C4-2B (cell line): Measurements from ENCODE around the gene PRSS53.

ENCODE experiments used
- H3K27ac ChIP-seq: fragments of 450-650 bp; 2 replicates; pipeline ENCODE4 v1.5.1; 2017
- CTCF ChIP-seq: fragments of 450-650 bp; conservative IDR thresholded peaks from 2 replicates; pipeline ENCODE4 v1.5.1; 2017; ENCODE audit warnings: mild to moderate bottlenecking
- ZFX ChIP-seq: fragments of 450-650 bp; IDR thresholded peaks from 2 replicates; pipeline ENCODE4 v1.6.1; 2017

The PRSS53 gene

GRCh38 chr16:31083081-31083480 is 5.7 kb downstream of the PRSS53 start:
- no peak overlapping the region for H3K27ac ChIP-seq
- TF ChIP-seq ZFX (no peak), CTCF (no peak)

GRCh38 chr16:31082368-31083045 is 6.2 kb downstream of the PRSS53 start:
- no peak overlapping the region for H3K27ac ChIP-seq
- TF ChIP-seq ZFX (no peak), CTCF (no peak)

- H3K27ac ChIP-seq = no peak overlapping the region
- TF ChIP-seq ZFX (no peak), CTCF (no peak)
These were observed 7.1 kb downstream of the PRSS53 start for GRCh38 chr16:31081428-31082351.

- TF ChIP-seq ZFX = no peak
- no peak for TF ChIP-seq CTCF
- no peak overlapping the region for H3K27ac ChIP-seq
These were observed 7.9 kb downstream of the PRSS53 start for GRCh38 chr16:31080756-31081419.

GRCh38 chr16:31080035-31080629 is 8.6 kb downstream of the PRSS53 start:
- H3K27ac ChIP-seq = no peak overlapping the region
- no peak for TF ChIP-seq CTCF
- no peak for TF ChIP-seq ZFX

GRCh38 chr16:31079342-31079944 is 9.3 kb downstream of the PRSS53 start:
- H3K27ac ChIP-seq = no peak overlapping the region
- TF ChIP-seq ZFX (no peak), CTCF (no peak)
